ENCODE results near the gene PSMC4. TPM values are rescaled to one million over a fixed set of nuclear protein-coding genes. Genes with fewer than 3 reads are reported as not detected.

Gene PSMC4
- total RNA-seq, 1 experiment from 2014 or later, result 258 TPM

DNA sequence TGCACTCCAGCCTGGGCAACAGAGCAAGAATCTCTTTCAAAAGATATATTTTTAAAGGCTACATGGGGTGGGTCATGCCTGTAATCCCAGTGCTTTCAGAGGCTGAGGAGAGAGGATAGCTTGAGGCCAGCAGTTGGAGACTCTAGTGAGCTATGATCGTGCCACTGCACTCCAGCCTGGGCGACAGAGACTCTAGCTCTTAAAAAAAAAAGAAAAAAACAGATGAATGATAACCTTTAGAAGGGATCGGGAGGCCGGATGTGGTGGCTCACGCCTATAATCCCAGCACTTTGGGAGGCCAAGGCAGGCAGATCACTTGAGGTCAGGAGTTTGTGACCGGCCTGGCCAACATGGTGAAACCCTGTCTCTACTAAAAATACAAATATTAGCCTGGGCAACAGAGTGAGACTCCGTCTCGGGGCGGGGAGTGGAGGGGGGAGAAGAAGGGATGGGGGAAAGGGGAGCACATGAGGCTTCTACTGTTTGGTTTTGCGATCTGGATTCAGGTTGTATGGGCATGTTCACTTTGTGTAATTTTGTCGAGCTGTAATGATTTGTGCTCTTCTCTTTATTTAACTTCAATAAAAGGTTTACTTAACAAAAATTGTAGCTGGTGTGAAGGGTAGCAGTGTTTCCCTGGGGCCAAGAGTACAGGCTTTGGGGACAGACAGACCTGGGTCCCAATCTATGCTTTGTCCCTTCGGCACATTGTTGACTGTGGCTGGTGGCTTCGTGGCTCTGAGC is 1.1 kb upstream of the PSMC4 start:
- ChIA-PET POLR2A (ENCODE audit: unreplicated experiment) (interaction anchor here (0.5 to 0.6 kb wide), 4 partner anchors 29 to 1262 kb away, joined by 3 to 4 read pairs (median 3); no protein-coding TSS in a partner anchor), CTCF (interaction anchor here (0.5 to 1.5 kb wide), 6 partner anchors 88 to 177 kb away, joined by 3 to 11 read pairs (median 4); partner anchors contain the start of gene DYRK1B)
- peaks cover 40% of the 10 kb centered on the region for H3K79me2 ChIP-seq (ENCODE audit: low read length)
- H3K36me3 ChIP-seq (ENCODE audit: low read depth, low read length), result peaks cover 23% of the 10 kb centered on the region
- peak overlapping the region; percentile 97 for H3K4me2 ChIP-seq (ENCODE audit: low read length)
- no peaks in the 10 kb centered on the region for H3K9me2 ChIP-seq (replicated peaks; ENCODE audit: low read length)
- no peaks in the 10 kb centered on the region for H3F3A ChIP-seq (ENCODE audit: low read length, unreplicated experiment)
- no TSS peak for BruUV-seq (replicated peaks)
- peak overlapping the region; percentile 65 for H3K27ac ChIP-seq (ENCODE audit: low read length)
- TF ChIP-seq, protein P1, sequence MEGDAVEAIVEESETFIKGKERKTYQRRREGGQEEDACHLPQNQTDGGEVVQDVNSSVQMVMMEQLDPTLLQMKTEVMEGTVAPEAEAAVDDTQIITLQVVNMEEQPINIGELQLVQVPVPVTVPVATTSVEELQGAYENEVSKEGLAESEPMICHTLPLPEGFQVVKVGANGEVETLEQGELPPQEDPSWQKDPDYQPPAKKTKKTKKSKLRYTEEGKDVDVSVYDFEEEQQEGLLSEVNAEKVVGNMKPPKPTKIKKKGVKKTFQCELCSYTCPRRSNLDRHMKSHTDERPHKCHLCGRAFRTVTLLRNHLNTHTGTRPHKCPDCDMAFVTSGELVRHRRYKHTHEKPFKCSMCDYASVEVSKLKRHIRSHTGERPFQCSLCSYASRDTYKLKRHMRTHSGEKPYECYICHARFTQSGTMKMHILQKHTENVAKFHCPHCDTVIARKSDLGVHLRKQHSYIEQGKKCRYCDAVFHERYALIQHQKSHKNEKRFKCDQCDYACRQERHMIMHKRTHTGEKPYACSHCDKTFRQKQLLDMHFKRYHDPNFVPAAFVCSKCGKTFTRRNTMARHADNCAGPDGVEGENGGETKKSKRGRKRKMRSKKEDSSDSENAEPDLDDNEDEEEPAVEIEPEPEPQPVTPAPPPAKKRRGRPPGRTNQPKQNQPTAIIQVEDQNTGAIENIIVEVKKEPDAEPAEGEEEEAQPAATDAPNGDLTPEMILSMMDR (conservative IDR thresholded peaks at IDR 0.05; ENCODE audit: low read depth, low read length), result no peak
- TF ChIP-seq EZH2phosphoT487 (IDR thresholded peaks at IDR 0.05; ENCODE audit: borderline replicate concordance, low read length) (no peak), EZH2 (IDR thresholded peaks at IDR 0.05; ENCODE audit: low read length, unreplicated experiment) (no peak)
- peaks cover 9% of the 10 kb centered on the region; the same call in 1 of the 2 replicates for H3K4me1 ChIP-seq (ENCODE audit: insufficient read depth, low read length)
- H4K20me1 ChIP-seq (ENCODE audit: low read length), result no peaks in the 10 kb centered on the region
- H2AFZ ChIP-seq (ENCODE audit: low read length), result peak overlapping the region; percentile 75
- peak overlapping the region; percentile 88 for H3K4me3 ChIP-seq (ENCODE audit: low read length)
- H3K9me3 ChIP-seq (ENCODE audit: low read length), result no peaks in the 10 kb centered on the region
- intact Hi-C loops (cut with micrococcal nuclease), result loop anchor here (2.0 to 10.0 kb wide), 2 partner anchors 65 to 87 kb away; partner anchors contain the start of gene ZNF780B
- DNase-seq (no peak), ATAC-seq (no peak)
- peak overlapping the region; percentile 97 for H3K9ac ChIP-seq (ENCODE audit: low read length)
- H3K27me3 ChIP-seq (ENCODE audit: low read length), result no peaks in the 10 kb centered on the region

DNA sequence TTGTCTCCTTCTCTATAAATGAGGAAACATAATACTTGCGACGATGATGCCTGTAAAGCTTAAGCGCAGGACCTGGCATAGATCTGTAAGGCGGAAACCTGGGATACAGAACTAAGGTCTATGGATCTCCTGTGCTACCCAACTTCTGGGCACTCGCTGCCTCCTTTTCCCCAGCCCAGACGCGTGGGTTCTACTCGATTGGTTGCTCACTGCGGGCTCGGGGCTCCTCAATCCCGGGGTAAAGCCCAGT is 615 bp upstream of the PSMC4 start:
- Histone ChIP-seq H3F3A (ENCODE audit: low read length, unreplicated experiment) (no peaks in the 10 kb centered on the region), H3K27me3 (ENCODE audit: low read length) (no peaks in the 10 kb centered on the region), H2AFZ (ENCODE audit: low read length) (peak overlapping the region; percentile 75), H4K20me1 (ENCODE audit: low read length) (no peaks in the 10 kb centered on the region), H3K9ac (ENCODE audit: low read length) (peak overlapping the region; percentile 97), H3K36me3 (ENCODE audit: low read depth, low read length) (peaks cover 26% of the 10 kb centered on the region), H3K4me2 (ENCODE audit: low read length) (peak overlapping the region; percentile 97), H3K9me3 (ENCODE audit: low read length) (no peaks in the 10 kb centered on the region), H3K4me1 (ENCODE audit: insufficient read depth, low read length) (peaks cover 9% of the 10 kb centered on the region; the same call in 1 of the 2 replicates), H3K27ac (ENCODE audit: low read length) (peak overlapping the region; percentile 65), H3K79me2 (ENCODE audit: low read length) (peaks cover 40% of the 10 kb centered on the region), H3K9me2 (replicated peaks; ENCODE audit: low read length) (no peaks in the 10 kb centered on the region), H3K4me3 (ENCODE audit: low read length) (peak overlapping the region; percentile 88)
- POLR2A ChIA-PET (ENCODE audit: unreplicated experiment), result interaction anchor here (0.5 to 1.0 kb wide), 7 partner anchors 40 to 1262 kb away, joined by 3 to 4 read pairs (median 3); partner anchors contain the start of gene ZNF780A
- no peak; the same call in 1 of the 2 replicates for ATAC-seq
- BruUV-seq (replicated peaks), result TSS peak; percentile 92
- intact Hi-C loops (cut with micrococcal nuclease), result loop anchor here (2.0 to 10.0 kb wide), 2 partner anchors 66 to 86 kb away; partner anchors contain the start of gene ZNF780B
- peak; percentile 8 for DNase-seq
- CTCF ChIA-PET, result interaction anchor here (0.5 to 1.5 kb wide), 6 partner anchors 89 to 627 kb away, joined by 3 to 11 read pairs (median 3); partner anchors contain the start of gene DYRK1B
- no peak for TF ChIP-seq EZH2phosphoT487 (IDR thresholded peaks at IDR 0.05; ENCODE audit: borderline replicate concordance, low read length)
- TF ChIP-seq, protein P1 (conservative IDR thresholded peaks at IDR 0.05; ENCODE audit: low read depth, low read length), result no peak
- TF ChIP-seq EZH2 (IDR thresholded peaks at IDR 0.05; ENCODE audit: low read length, unreplicated experiment), result no peak

Measured in PC-3 (cell line).